Parathyroid adenoma (tissue), 2 donors: ENCODE results near the gene TRIAP1.

Experiments
- H2AFZ ChIP-seq: fragments of 300-600 bp; sonication (generic); one replicate; pipeline ENCODE4 v1.7.0; 2017; ENCODE audit warnings: antibody characterized with exemption, mild to moderate bottlenecking
- H3K27ac ChIP-seq: fragments of 300-600 bp; sonication (generic); one replicate; pipeline ENCODE4 v1.7.0; 2017
- H3K27me3 ChIP-seq: fragments of 300-600 bp; sonication (generic); one replicate; pipeline ENCODE4 v1.7.0; 2017; ENCODE audit warnings: low read length; ENCODE audit not compliant: control insufficient read depth, insufficient read depth
- H3K36me3 ChIP-seq: fragments of 300-600 bp; sonication (generic); one replicate; pipeline ENCODE4 v1.7.0; 2017; ENCODE audit warnings: low read length; ENCODE audit not compliant: control insufficient read depth, insufficient read depth
- H3K4me1 ChIP-seq: fragments of 300-600 bp; sonication (generic); one replicate; pipeline ENCODE4 v1.7.0; 2017; ENCODE audit warnings: control low read depth
- H3K4me2 ChIP-seq: fragments of 300-600 bp; sonication (generic); one replicate; pipeline ENCODE4 v1.7.0; 2017; ENCODE audit warnings: low read length
- H3K4me3 ChIP-seq: fragments of 300-600 bp; sonication (generic); one replicate; pipeline ENCODE4 v1.7.0; 2017; ENCODE audit warnings: low read depth, low read length
- H3K79me2 ChIP-seq: fragments of 300-600 bp; sonication (generic); one replicate; pipeline ENCODE4 v1.7.0; 2017; ENCODE audit warnings: control low read depth
- H3K9ac ChIP-seq: fragments of 300-600 bp; sonication (generic); one replicate; pipeline ENCODE4 v1.7.0; 2017; ENCODE audit warnings: mild to moderate bottlenecking
- H3K9me3 ChIP-seq: fragments of 300-600 bp; sonication (generic); one replicate; pipeline ENCODE4 v1.7.0; 2017; ENCODE audit warnings: low read length; ENCODE audit not compliant: control insufficient read depth
- TF ChIP-seq, protein P1 (sequence below): fragments of 300-600 bp; sonication (generic); IDR thresholded peaks from one replicate; pipeline ENCODE4 v1.7.0; 2017; ENCODE audit warnings: antibody characterized with exemption, mild to moderate bottlenecking
- donor health status: primary hyperparathyroidism.

Gene TRIAP1

GRCh38 chr12:120394483-120395367 lies 51.5 kb downstream of the TRIAP1 start:
- H2AFZ ChIP-seq, result peak overlapping the region; percentile 82
- no peak overlapping the region for H3K27ac ChIP-seq
- H3K36me3 ChIP-seq, result no peaks in the 10 kb centered on the region
- no peak overlapping the region for H3K9ac ChIP-seq
- no peaks in the 10 kb centered on the region for H3K9me3 ChIP-seq
- H3K27me3 ChIP-seq, result no peaks in the 10 kb centered on the region
- H3K4me1 ChIP-seq, result peaks cover 4% of the 10 kb centered on the region
- no peak overlapping the region for H3K4me2 ChIP-seq
- TF ChIP-seq, protein P1, sequence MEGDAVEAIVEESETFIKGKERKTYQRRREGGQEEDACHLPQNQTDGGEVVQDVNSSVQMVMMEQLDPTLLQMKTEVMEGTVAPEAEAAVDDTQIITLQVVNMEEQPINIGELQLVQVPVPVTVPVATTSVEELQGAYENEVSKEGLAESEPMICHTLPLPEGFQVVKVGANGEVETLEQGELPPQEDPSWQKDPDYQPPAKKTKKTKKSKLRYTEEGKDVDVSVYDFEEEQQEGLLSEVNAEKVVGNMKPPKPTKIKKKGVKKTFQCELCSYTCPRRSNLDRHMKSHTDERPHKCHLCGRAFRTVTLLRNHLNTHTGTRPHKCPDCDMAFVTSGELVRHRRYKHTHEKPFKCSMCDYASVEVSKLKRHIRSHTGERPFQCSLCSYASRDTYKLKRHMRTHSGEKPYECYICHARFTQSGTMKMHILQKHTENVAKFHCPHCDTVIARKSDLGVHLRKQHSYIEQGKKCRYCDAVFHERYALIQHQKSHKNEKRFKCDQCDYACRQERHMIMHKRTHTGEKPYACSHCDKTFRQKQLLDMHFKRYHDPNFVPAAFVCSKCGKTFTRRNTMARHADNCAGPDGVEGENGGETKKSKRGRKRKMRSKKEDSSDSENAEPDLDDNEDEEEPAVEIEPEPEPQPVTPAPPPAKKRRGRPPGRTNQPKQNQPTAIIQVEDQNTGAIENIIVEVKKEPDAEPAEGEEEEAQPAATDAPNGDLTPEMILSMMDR, result no peak
- H3K4me3 ChIP-seq, result no peak overlapping the region
- no peaks in the 10 kb centered on the region for H3K79me2 ChIP-seq
